HL-60 (cell line): ENCODE results near the gene AIFM3.
"Not testable (repeated sequence)": the region's sequence is repeated elsewhere in the genome, so short reads cannot be mapped to it uniquely, and the experiment has no call there.

Source experiments
- CTCF ChIP-seq: IDR thresholded peaks from one replicate; pipeline ENCODE4 v1.5.1; 2011; ENCODE audit warnings: low read length, control low read depth, inconsistent platforms; ENCODE audit not compliant: insufficient read depth
- GABPA ChIP-seq: IDR thresholded peaks from 2 replicates; pipeline ENCODE4 v1.6.1; 2012; ENCODE audit warnings: low read depth
- POLR2AphosphoS5 ChIP-seq: IDR thresholded peaks from 2 replicates; pipeline ENCODE4 v1.6.1; 2012; ENCODE audit warnings: low read depth
- REST ChIP-seq: IDR thresholded peaks from 2 replicates; pipeline ENCODE4 v1.6.1; 2012; ENCODE audit warnings: low read depth; ENCODE audit not compliant: insufficient replicate concordance
- SPI1 ChIP-seq: IDR thresholded peaks from 2 replicates; pipeline ENCODE4 v1.6.1; 2012; ENCODE audit warnings: low read depth, mild to moderate bottlenecking, borderline replicate concordance

GRCh38 chr22:21009208-21009607 lies 42.2 kb downstream of the AIFM3 start:
- TF ChIP-seq CTCF, POLR2AphosphoS5, REST, GABPA, SPI1: not testable (repeated sequence)
